HEK293 (cell line): ENCODE results near the gene SEC11A.

Experiments
- MEIS1 ChIP-seq: sonication (generic); formaldehyde crosslinking; IDR thresholded peaks from 2 replicates; pipeline ENCODE4 v1.8.1; 2022; ENCODE audit warnings: missing genetic modification reagents, mild to moderate bottlenecking, borderline replicate concordance
- OVOL3 ChIP-seq: fragments of 450-650 bp; formaldehyde crosslinking; IDR thresholded peaks from 2 replicates; pipeline ENCODE4 v1.5.1; 2016; ENCODE audit warnings: missing biosample characterization, missing genetic modification characterization
- PRDM1 ChIP-seq: fragments of 450-650 bp; formaldehyde crosslinking; IDR thresholded peaks from 2 replicates; pipeline ENCODE4; 2016; ENCODE audit warnings: missing biosample characterization, missing genetic modification characterization
- PRDM10 ChIP-seq: fragments of 450-650 bp; formaldehyde crosslinking; IDR thresholded peaks from 2 replicates; pipeline ENCODE4 v1.5.1; 2016; ENCODE audit warnings: missing biosample characterization, missing genetic modification characterization
- RBAK ChIP-seq: fragments of 450-650 bp; formaldehyde crosslinking; IDR thresholded peaks from 2 replicates; pipeline ENCODE4 v1.5.1; 2016; ENCODE audit warnings: missing biosample characterization, missing genetic modification characterization
- SCRT1 ChIP-seq: fragments of 450-650 bp; formaldehyde crosslinking; IDR thresholded peaks from 2 replicates; pipeline ENCODE4 v1.5.1; 2016; ENCODE audit warnings: missing biosample characterization, missing genetic modification characterization, borderline replicate concordance
- SP3 ChIP-seq: fragments of 450-650 bp; formaldehyde crosslinking; IDR thresholded peaks from 2 replicates; pipeline ENCODE4 v1.5.1; 2016; ENCODE audit warnings: missing biosample characterization, missing genetic modification characterization
- WT1 ChIP-seq: fragments of 450-650 bp; formaldehyde crosslinking; IDR thresholded peaks from 2 replicates; pipeline ENCODE4 v1.5.1; 2016; ENCODE audit warnings: missing biosample characterization, missing genetic modification characterization
- ZBTB17 ChIP-seq: fragments of 450-650 bp; formaldehyde crosslinking; IDR thresholded peaks from 2 replicates; pipeline ENCODE4 v1.5.1; 2016; ENCODE audit warnings: missing biosample characterization, missing genetic modification characterization
- ZNF10 ChIP-seq: fragments of 450-650 bp; formaldehyde crosslinking; IDR thresholded peaks from 2 replicates; pipeline ENCODE4 v1.5.1; 2017; ENCODE audit warnings: missing biosample characterization, missing genetic modification characterization
- ZNF132 ChIP-seq: fragments of 450-650 bp; formaldehyde crosslinking; IDR thresholded peaks from 2 replicates; pipeline ENCODE4 v1.5.1; 2017; ENCODE audit warnings: missing biosample characterization, missing genetic modification characterization, borderline replicate concordance
- ZNF16 ChIP-seq: fragments of 450-650 bp; formaldehyde crosslinking; IDR thresholded peaks from 2 replicates; pipeline ENCODE4 v1.5.1; 2016; ENCODE audit warnings: low read depth, missing biosample characterization, missing genetic modification characterization
- ZNF2 ChIP-seq: fragments of 450-650 bp; formaldehyde crosslinking; IDR thresholded peaks from 2 replicates; pipeline ENCODE4 v1.5.1; 2016; ENCODE audit warnings: missing biosample characterization, missing genetic modification characterization
- ZNF23 ChIP-seq: fragments of 450-650 bp; formaldehyde crosslinking; IDR thresholded peaks from 2 replicates; pipeline ENCODE4 v1.5.1; 2016; ENCODE audit warnings: missing biosample characterization, missing genetic modification characterization, borderline replicate concordance
- ZNF280D ChIP-seq: fragments of 450-650 bp; formaldehyde crosslinking; IDR thresholded peaks from 2 replicates; pipeline ENCODE4 v1.5.1; 2016; ENCODE audit warnings: missing biosample characterization, missing genetic modification characterization
- ZNF416 ChIP-seq: fragments of 450-650 bp; formaldehyde crosslinking; IDR thresholded peaks from 2 replicates; pipeline ENCODE4 v1.5.1; 2016; ENCODE audit warnings: missing biosample characterization, missing genetic modification characterization
- ZNF548 ChIP-seq: fragments of 450-650 bp; formaldehyde crosslinking; IDR thresholded peaks from 2 replicates; pipeline ENCODE4 v1.5.1; 2016; ENCODE audit warnings: missing biosample characterization, missing genetic modification characterization
- ZNF558 ChIP-seq: fragments of 450-650 bp; formaldehyde crosslinking; IDR thresholded peaks from 2 replicates; pipeline ENCODE4 v1.5.1; 2016; ENCODE audit warnings: missing biosample characterization, missing genetic modification characterization
- ZNF560 ChIP-seq: fragments of 450-650 bp; formaldehyde crosslinking; IDR thresholded peaks from 2 replicates; pipeline ENCODE4 v1.5.1; 2017; ENCODE audit warnings: missing biosample characterization, missing genetic modification characterization, borderline replicate concordance
- ZNF768 ChIP-seq: fragments of 450-650 bp; formaldehyde crosslinking; IDR thresholded peaks from 2 replicates; pipeline ENCODE4 v1.5.1; 2018; ENCODE audit warnings: missing biosample characterization, mild to moderate bottlenecking, missing genetic modification characterization
- ZNF785 ChIP-seq: fragments of 450-650 bp; formaldehyde crosslinking; IDR thresholded peaks from 2 replicates; pipeline ENCODE4 v1.5.1; 2016; ENCODE audit warnings: missing biosample characterization, missing genetic modification characterization
- ZNF791 ChIP-seq: fragments of 450-650 bp; formaldehyde crosslinking; IDR thresholded peaks from 2 replicates; pipeline ENCODE4 v1.5.1; 2016; ENCODE audit warnings: missing biosample characterization, missing genetic modification characterization
- ZXDB ChIP-seq: fragments of 450-650 bp; formaldehyde crosslinking; IDR thresholded peaks from 2 replicates; pipeline ENCODE4 v1.5.1; 2016; ENCODE audit warnings: missing biosample characterization, missing genetic modification characterization
- TF ChIP-seq, protein P1 (sequence below): fragments of 450-650 bp; formaldehyde crosslinking; IDR thresholded peaks from 2 replicates; pipeline ENCODE4 v1.5.1; 2017; ENCODE audit warnings: missing biosample characterization, missing genetic modification characterization
- TF ChIP-seq, protein P2 (sequence below): fragments of 450-650 bp; formaldehyde crosslinking; IDR thresholded peaks from 2 replicates; pipeline ENCODE4 v1.5.1; 2016; ENCODE audit warnings: missing biosample characterization, missing genetic modification characterization, borderline replicate concordance
- TF ChIP-seq, protein P3 (sequence below): fragments of 450-650 bp; formaldehyde crosslinking; IDR thresholded peaks from 2 replicates; pipeline ENCODE4; 2016; ENCODE audit warnings: missing biosample characterization, missing genetic modification characterization

Gene SEC11A

GRCh38 chr15:84685304-84685703 lies 30.6 kb downstream of the SEC11A start (continued):
- TF ChIP-seq ZNF132 (no peak), ZNF280D (tag by site-specific recombination) (no peak), ZNF2 (tag by site-specific recombination) (no peak), ZNF558 (tag by site-specific recombination) (0 out of 2 replicates have a peak, but pooled peaks have one; percentile 54), SP3 (tag by site-specific recombination) (0 out of 2 replicates have a peak, but pooled peaks have one; percentile 15), PRDM10 (tag by site-specific recombination) (peak; percentile 41; the same call in 1 of the 2 replicates), MEIS1 (CRISPR knock-in tag) (no peak), ZNF16 (tag by site-specific recombination) (no peak), ZNF416 (tag by site-specific recombination) (no peak), ZNF548 (tag by site-specific recombination) (no peak), OVOL3 (tag by site-specific recombination) (no peak), PRDM1 (tag by site-specific recombination) (peak; percentile 45; the same call in 1 of the 2 replicates), ZBTB17 (tag by site-specific recombination) (peak; percentile 64), ZNF785 (tag by site-specific recombination) (no peak), ZNF768 (no peak), ZNF10 (tag by site-specific recombination) (no peak), ZXDB (tag by site-specific recombination) (0 out of 2 replicates have a peak, but pooled peaks have one; percentile 27), ZNF791 (no peak), SCRT1 (tag by site-specific recombination) (no peak), WT1 (tag by site-specific recombination) (peak; percentile 70), ZNF23 (tag by site-specific recombination) (no peak), ZNF560 (tag by site-specific recombination) (no peak), RBAK (tag by site-specific recombination) (no peak)
- TF ChIP-seq, protein P1, sequence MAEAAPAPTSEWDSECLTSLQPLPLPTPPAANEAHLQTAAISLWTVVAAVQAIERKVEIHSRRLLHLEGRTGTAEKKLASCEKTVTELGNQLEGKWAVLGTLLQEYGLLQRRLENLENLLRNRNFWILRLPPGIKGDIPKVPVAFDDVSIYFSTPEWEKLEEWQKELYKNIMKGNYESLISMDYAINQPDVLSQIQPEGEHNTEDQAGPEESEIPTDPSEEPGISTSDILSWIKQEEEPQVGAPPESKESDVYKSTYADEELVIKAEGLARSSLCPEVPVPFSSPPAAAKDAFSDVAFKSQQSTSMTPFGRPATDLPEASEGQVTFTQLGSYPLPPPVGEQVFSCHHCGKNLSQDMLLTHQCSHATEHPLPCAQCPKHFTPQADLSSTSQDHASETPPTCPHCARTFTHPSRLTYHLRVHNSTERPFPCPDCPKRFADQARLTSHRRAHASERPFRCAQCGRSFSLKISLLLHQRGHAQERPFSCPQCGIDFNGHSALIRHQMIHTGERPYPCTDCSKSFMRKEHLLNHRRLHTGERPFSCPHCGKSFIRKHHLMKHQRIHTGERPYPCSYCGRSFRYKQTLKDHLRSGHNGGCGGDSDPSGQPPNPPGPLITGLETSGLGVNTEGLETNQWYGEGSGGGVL (tag by site-specific recombination), result no peak
- TF ChIP-seq, protein P2, sequence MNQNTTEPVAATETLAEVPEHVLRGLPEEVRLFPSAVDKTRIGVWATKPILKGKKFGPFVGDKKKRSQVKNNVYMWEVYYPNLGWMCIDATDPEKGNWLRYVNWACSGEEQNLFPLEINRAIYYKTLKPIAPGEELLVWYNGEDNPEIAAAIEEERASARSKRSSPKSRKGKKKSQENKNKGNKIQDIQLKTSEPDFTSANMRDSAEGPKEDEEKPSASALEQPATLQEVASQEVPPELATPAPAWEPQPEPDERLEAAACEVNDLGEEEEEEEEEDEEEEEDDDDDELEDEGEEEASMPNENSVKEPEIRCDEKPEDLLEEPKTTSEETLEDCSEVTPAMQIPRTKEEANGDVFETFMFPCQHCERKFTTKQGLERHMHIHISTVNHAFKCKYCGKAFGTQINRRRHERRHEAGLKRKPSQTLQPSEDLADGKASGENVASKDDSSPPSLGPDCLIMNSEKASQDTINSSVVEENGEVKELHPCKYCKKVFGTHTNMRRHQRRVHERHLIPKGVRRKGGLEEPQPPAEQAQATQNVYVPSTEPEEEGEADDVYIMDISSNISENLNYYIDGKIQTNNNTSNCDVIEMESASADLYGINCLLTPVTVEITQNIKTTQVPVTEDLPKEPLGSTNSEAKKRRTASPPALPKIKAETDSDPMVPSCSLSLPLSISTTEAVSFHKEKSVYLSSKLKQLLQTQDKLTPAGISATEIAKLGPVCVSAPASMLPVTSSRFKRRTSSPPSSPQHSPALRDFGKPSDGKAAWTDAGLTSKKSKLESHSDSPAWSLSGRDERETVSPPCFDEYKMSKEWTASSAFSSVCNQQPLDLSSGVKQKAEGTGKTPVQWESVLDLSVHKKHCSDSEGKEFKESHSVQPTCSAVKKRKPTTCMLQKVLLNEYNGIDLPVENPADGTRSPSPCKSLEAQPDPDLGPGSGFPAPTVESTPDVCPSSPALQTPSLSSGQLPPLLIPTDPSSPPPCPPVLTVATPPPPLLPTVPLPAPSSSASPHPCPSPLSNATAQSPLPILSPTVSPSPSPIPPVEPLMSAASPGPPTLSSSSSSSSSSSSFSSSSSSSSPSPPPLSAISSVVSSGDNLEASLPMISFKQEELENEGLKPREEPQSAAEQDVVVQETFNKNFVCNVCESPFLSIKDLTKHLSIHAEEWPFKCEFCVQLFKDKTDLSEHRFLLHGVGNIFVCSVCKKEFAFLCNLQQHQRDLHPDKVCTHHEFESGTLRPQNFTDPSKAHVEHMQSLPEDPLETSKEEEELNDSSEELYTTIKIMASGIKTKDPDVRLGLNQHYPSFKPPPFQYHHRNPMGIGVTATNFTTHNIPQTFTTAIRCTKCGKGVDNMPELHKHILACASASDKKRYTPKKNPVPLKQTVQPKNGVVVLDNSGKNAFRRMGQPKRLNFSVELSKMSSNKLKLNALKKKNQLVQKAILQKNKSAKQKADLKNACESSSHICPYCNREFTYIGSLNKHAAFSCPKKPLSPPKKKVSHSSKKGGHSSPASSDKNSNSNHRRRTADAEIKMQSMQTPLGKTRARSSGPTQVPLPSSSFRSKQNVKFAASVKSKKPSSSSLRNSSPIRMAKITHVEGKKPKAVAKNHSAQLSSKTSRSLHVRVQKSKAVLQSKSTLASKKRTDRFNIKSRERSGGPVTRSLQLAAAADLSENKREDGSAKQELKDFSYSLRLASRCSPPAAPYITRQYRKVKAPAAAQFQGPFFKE (tag by site-specific recombination), result no peak
- TF ChIP-seq, protein P3, sequence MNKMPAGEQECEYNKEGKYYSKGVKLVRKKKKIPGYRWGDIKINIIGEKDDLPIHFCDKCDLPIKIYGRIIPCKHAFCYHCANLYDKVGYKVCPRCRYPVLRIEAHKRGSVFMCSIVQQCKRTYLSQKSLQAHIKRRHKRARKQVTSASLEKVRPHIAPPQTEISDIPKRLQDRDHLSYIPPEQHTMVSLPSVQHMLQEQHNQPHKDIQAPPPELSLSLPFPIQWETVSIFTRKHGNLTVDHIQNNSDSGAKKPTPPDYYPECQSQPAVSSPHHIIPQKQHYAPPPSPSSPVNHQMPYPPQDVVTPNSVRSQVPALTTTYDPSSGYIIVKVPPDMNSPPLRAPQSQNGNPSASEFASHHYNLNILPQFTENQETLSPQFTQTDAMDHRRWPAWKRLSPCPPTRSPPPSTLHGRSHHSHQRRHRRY (tag by site-specific recombination), result no peak
